ENCODE results near the gene TMEM50B.
"Not testable (repeated sequence)": the region's sequence is repeated elsewhere in the genome, so short reads cannot be mapped to it uniquely, and the experiment has no call there.

The TMEM50B gene

GRCh38 chr21:33427051-33427450 is 52.7 kb downstream of the TMEM50B start:
- no peaks in the 10 kb centered on the region for H3K9me3 Mint-ChIP-seq
- DNase-seq (no peak), ATAC-seq (no peak)
- H3K4me1 Mint-ChIP-seq, result no peaks in the 10 kb centered on the region
- no peak overlapping the region for H3K27ac Mint-ChIP-seq
- H3K4me3 Mint-ChIP-seq, result no peak overlapping the region
- peaks cover 18% of the 10 kb centered on the region for H3K36me3 Mint-ChIP-seq (ENCODE audit: low read depth)
- H3K27me3 Mint-ChIP-seq, result no peaks in the 10 kb centered on the region

- Mint-ChIP-seq H3K4me1 (no peaks in the 10 kb centered on the region), H3K4me3 (no peak overlapping the region), H3K36me3 (ENCODE audit: low read depth) (peaks cover 11% of the 10 kb centered on the region), H3K27ac (no peak overlapping the region), H3K9me3 (no peaks in the 10 kb centered on the region), H3K27me3 (no peaks in the 10 kb centered on the region)
- DNase-seq (no peak), ATAC-seq (no peak)
These were observed 53.9 kb downstream of the TMEM50B start for GRCh38 chr21:33425825-33426224.

GRCh38 chr21:33424214-33424613 is 55.6 kb downstream of the TMEM50B start:
- H3K27me3 Mint-ChIP-seq, result no peaks in the 10 kb centered on the region
- no peak overlapping the region for H3K27ac Mint-ChIP-seq
- H3K4me1 Mint-ChIP-seq, result no peaks in the 10 kb centered on the region
- ATAC-seq (no peak), DNase-seq (no peak)
- H3K9me3 Mint-ChIP-seq, result no peaks in the 10 kb centered on the region
- H3K4me3 Mint-ChIP-seq, result no peak overlapping the region
- peaks cover 10% of the 10 kb centered on the region for H3K36me3 Mint-ChIP-seq (ENCODE audit: low read depth)

- ATAC-seq (no peak), DNase-seq (no peak)
- Mint-ChIP-seq H3K4me1 (no peaks in the 10 kb centered on the region), H3K4me3 (no peak overlapping the region), H3K36me3 (ENCODE audit: low read depth) (peaks cover 8% of the 10 kb centered on the region), H3K9me3 (no peaks in the 10 kb centered on the region), H3K27me3 (no peaks in the 10 kb centered on the region), H3K27ac (no peak overlapping the region)
These were observed 57.9 kb downstream of the TMEM50B start for GRCh38 chr21:33421713-33422393.

- Mint-ChIP-seq H3K27me3 (no peaks in the 10 kb centered on the region), H3K9me3 (no peaks in the 10 kb centered on the region), H3K4me3 (no peak overlapping the region), H3K4me1 (peaks cover 8% of the 10 kb centered on the region), H3K36me3 (ENCODE audit: low read depth) (peaks cover 7% of the 10 kb centered on the region), H3K27ac (no peak overlapping the region)
- no peak for DNase-seq
- ATAC-seq, result no peak
These were observed 60.1 kb downstream of the TMEM50B start for GRCh38 chr21:33419538-33420123.

GRCh38 chr21:33418691-33419090 is 61.1 kb downstream of the TMEM50B start:
- Mint-ChIP-seq H3K9me3 (no peaks in the 10 kb centered on the region), H3K27ac (no peak overlapping the region), H3K27me3 (no peaks in the 10 kb centered on the region), H3K4me1 (peaks cover 8% of the 10 kb centered on the region), H3K36me3 (ENCODE audit: low read depth) (peaks cover 7% of the 10 kb centered on the region), H3K4me3 (no peak overlapping the region)
- no peak for DNase-seq
- ATAC-seq, result no peak

- DNase-seq (no peak), ATAC-seq (peak; percentile 43)
- no peak overlapping the region for H3K27ac Mint-ChIP-seq
- no peak overlapping the region for H3K4me3 Mint-ChIP-seq
- peaks cover 30% of the 10 kb centered on the region for H3K4me1 Mint-ChIP-seq
- H3K27me3 Mint-ChIP-seq, result no peaks in the 10 kb centered on the region
- H3K36me3 Mint-ChIP-seq (ENCODE audit: low read depth), result peaks cover 3% of the 10 kb centered on the region
- H3K9me3 Mint-ChIP-seq, result no peaks in the 10 kb centered on the region
These were observed 64.8 kb downstream of the TMEM50B start for GRCh38 chr21:33414926-33415325.

- Mint-ChIP-seq H3K4me3 (no peak overlapping the region), H3K27ac (no peak overlapping the region), H3K27me3 (no peaks in the 10 kb centered on the region), H3K9me3 (no peaks in the 10 kb centered on the region), H3K36me3 (ENCODE audit: low read depth) (no peaks in the 10 kb centered on the region), H3K4me1 (peaks cover 34% of the 10 kb centered on the region)
- DNase-seq, result no peak
- no peak for ATAC-seq
These were observed 65.7 kb downstream of the TMEM50B start for GRCh38 chr21:33414068-33414467.

- Mint-ChIP-seq H3K4me1 (peaks cover 38% of the 10 kb centered on the region), H3K4me3 (no peak overlapping the region), H3K27me3 (no peaks in the 10 kb centered on the region), H3K27ac (no peak overlapping the region), H3K9me3 (no peaks in the 10 kb centered on the region), H3K36me3 (ENCODE audit: low read depth) (no peaks in the 10 kb centered on the region)
- ATAC-seq, result peak; percentile 36
- no peak for DNase-seq
These were observed 66.8 kb downstream of the TMEM50B start for GRCh38 chr21:33412832-33413519.

GRCh38 chr21:33412439-33412831 is 67.3 kb downstream of the TMEM50B start:
- not testable (repeated sequence) for H3K9me3 Mint-ChIP-seq; H3K27ac Mint-ChIP-seq; H3K27me3 Mint-ChIP-seq; H3K36me3 Mint-ChIP-seq (ENCODE audit: low read depth); DNase-seq; ATAC-seq; H3K4me3 Mint-ChIP-seq
- peaks cover 38% of the 10 kb centered on the region for H3K4me1 Mint-ChIP-seq

- DNase-seq (no peak), ATAC-seq (no peak)
- no peak overlapping the region for H3K27ac Mint-ChIP-seq
- H3K4me1 Mint-ChIP-seq, result peaks cover 42% of the 10 kb centered on the region
- H3K4me3 Mint-ChIP-seq, result no peak overlapping the region
- H3K9me3 Mint-ChIP-seq, result no peaks in the 10 kb centered on the region
- H3K36me3 Mint-ChIP-seq (ENCODE audit: low read depth), result no peaks in the 10 kb centered on the region
- H3K27me3 Mint-ChIP-seq, result no peaks in the 10 kb centered on the region
These were observed 67.8 kb downstream of the TMEM50B start for GRCh38 chr21:33411949-33412430.

- Mint-ChIP-seq H3K27ac (peak overlapping the region; percentile 52), H3K4me1 (peaks cover 56% of the 10 kb centered on the region), H3K4me3 (peak overlapping the region; percentile 6), H3K27me3 (peaks cover 7% of the 10 kb centered on the region), H3K9me3 (no peaks in the 10 kb centered on the region), H3K36me3 (ENCODE audit: low read depth) (peaks cover 3% of the 10 kb centered on the region)
- no peak for DNase-seq
- peak; percentile 30 for ATAC-seq
These were observed 73.3 kb downstream of the TMEM50B start for GRCh38 chr21:33406493-33406892.

GRCh38 chr21:33403786-33404585 is 75.8 kb downstream of the TMEM50B start:
- ATAC-seq, result no peak
- peaks cover 56% of the 10 kb centered on the region for H3K4me1 Mint-ChIP-seq

GRCh38 chr21:33403128-33403785 is 76.5 kb downstream of the TMEM50B start, which contains the start of gene IFNGR2:
IFNGR2 (plus strand) TSS chr21:33403413; CDS start chr21:33403544, 131 bp downstream.
- H3K9me3 Mint-ChIP-seq, result no peaks in the 10 kb centered on the region
- ATAC-seq, result peak; percentile 17
- H3K4me1 Mint-ChIP-seq, result peaks cover 52% of the 10 kb centered on the region
- H3K27ac Mint-ChIP-seq, result peak within 1 kb of the TSS; percentile 75
- DNase-seq, result peak; percentile 34
- H3K4me3 Mint-ChIP-seq, result peak within 1 kb of the TSS; percentile 82
- peaks cover 14% of the 10 kb centered on the region for H3K27me3 Mint-ChIP-seq
- peaks cover 3% of the 10 kb centered on the region for H3K36me3 Mint-ChIP-seq (ENCODE audit: low read depth)

More at GRCh38 chr21:33403786-33404585, 75.8 kb downstream of the TMEM50B start:
- DNase-seq, result peak; percentile 37
- Mint-ChIP-seq H3K4me3 (peak overlapping the region; percentile 82), H3K27ac (peak overlapping the region; percentile 75), H3K27me3 (peaks cover 14% of the 10 kb centered on the region), H3K9me3 (no peaks in the 10 kb centered on the region), H3K36me3 (ENCODE audit: low read depth) (peaks cover 3% of the 10 kb centered on the region)
